K562 (cell line): ENCODE data around the gene KCP. TPM values are rescaled to one million over a fixed set of nuclear protein-coding genes. Genes with fewer than 3 reads are reported as not detected.

Experiments used
- CTBP1 ChIP-seq: fragments of 450-650 bp; IDR thresholded peaks from 2 replicates; pipeline ENCODE4 v1.6.1; 2016; ENCODE audit warnings: borderline replicate concordance
- DDX20 ChIP-seq: fragments of 450-650 bp; IDR thresholded peaks from 2 replicates; pipeline ENCODE4 v1.6.1; 2016; ENCODE audit warnings: missing genetic modification characterization, low read depth, mild to moderate bottlenecking, missing compliant biosample characterization, moderate library complexity
- DPF2 ChIP-seq: fragments of 450-650 bp; IDR thresholded peaks from 2 replicates; pipeline ENCODE4 v1.6.1; 2016
- KDM5B ChIP-seq: fragments of 200-600 bp; sonication (generic); IDR thresholded peaks from 2 replicates; pipeline ENCODE4 v1.6.1; 2012; ENCODE audit warnings: low read depth, mild to moderate bottlenecking, moderate library complexity, low read length, control low read depth, inconsistent platforms; ENCODE audit not compliant: insufficient replicate concordance
- MTA1 ChIP-seq: fragments of 450-650 bp; IDR thresholded peaks from 2 replicates; pipeline ENCODE4 v1.6.1; 2017; ENCODE audit warnings: borderline replicate concordance
- MYBL2 ChIP-seq, 2 experiments: fragments of 450-650 bp in 1 of 2; sonication (generic) in 1 of 2; formaldehyde crosslinking in 1 of 2; IDR thresholded peaks; 2 replicates each; pipeline versions ENCODE4 v1.6.1 to v1.8.1; 2017 to 2022; ENCODE audit warnings: borderline replicate concordance in 1 of 2, inconsistent platforms in 1 of 2, low read depth in 1 of 2, mild to moderate bottlenecking in 1 of 2, missing genetic modification reagents in 1 of 2, moderate library complexity in 1 of 2
- NFIC ChIP-seq: fragments of 450-650 bp; IDR thresholded peaks from 2 replicates; pipeline ENCODE4 v1.6.1; 2017; ENCODE audit warnings: mild to moderate bottlenecking, inconsistent platforms
- PRDM10 ChIP-seq: fragments of 450-650 bp; IDR thresholded peaks from 2 replicates; pipeline ENCODE4 v1.6.1; 2018; ENCODE audit not compliant: partially characterized antibody
- SNIP1 ChIP-seq: fragments of 450-650 bp; IDR thresholded peaks from 2 replicates; pipeline ENCODE4 v1.7.1; 2017; ENCODE audit warnings: low read depth, mild to moderate bottlenecking
- SOX6 ChIP-seq: fragments of 450-650 bp; IDR thresholded peaks from 2 replicates; pipeline ENCODE4 v1.6.1; 2014; ENCODE audit warnings: mild to moderate bottlenecking
- SREBF1 ChIP-seq: fragments of 150-350 bp; IDR thresholded peaks from 2 replicates; pipeline ENCODE4 v1.6.1; 2014; ENCODE audit warnings: antibody characterized with exemption, low read depth, low read length, borderline replicate concordance
- SRSF1 ChIP-seq: fragments of 200-400 bp; formaldehyde crosslinking; IDR thresholded peaks from 2 replicates; pipeline ENCODE4 v1.6.1; 2017; ENCODE audit warnings: mild to moderate bottlenecking, low read depth, low read length, moderate library complexity
- TAF1 ChIP-seq: IDR thresholded peaks from 2 replicates; pipeline ENCODE4 v1.6.1; 2011; ENCODE audit warnings: mild to moderate bottlenecking, low read length, moderate library complexity; ENCODE audit not compliant: insufficient read depth, control insufficient read depth, severe bottlenecking; ENCODE audit errors: extremely low read depth
- TBL1XR1 ChIP-seq, 2 experiments: IDR thresholded peaks; 2 replicates each; pipeline ENCODE4 v1.6.1; 2012; ENCODE audit warnings: improper control_type of control experiment in 2 of 2, low read length in 2 of 2, mild to moderate bottlenecking in 1 of 2
- ZNF24 ChIP-seq: fragments of 450-650 bp; IDR thresholded peaks from 2 replicates; pipeline ENCODE4 v1.6.1; 2016
- ZNF398 ChIP-seq: fragments of 250-450 bp; sonication (Bioruptor Pico); IDR thresholded peaks from 2 replicates; pipeline ENCODE4 v1.8.0; 2021; ENCODE audit warnings: moderate library complexity, mild to moderate bottlenecking, inconsistent platforms
- ZSCAN29 ChIP-seq: fragments of 450-650 bp; IDR thresholded peaks from 2 replicates; pipeline ENCODE4 v1.6.1; 2017
- polyA plus RNA-seq, 8 experiments: library from polyadenylated mRNA; depleted of rRNA in 4 of 8; stranded (reverse) in 5 of 8; unstranded in 3 of 8; fragments of >200 nt; fragmentation: Nextera tagmentation in 2 of 8; fragmentation: Illumina TruSeq in 1 of 8; extraction: Ambion mirVana in 2 of 8; extraction: Trizol in 1 of 8; gene quantifications; 2 replicates each; pipeline versions ENCODE4 v1.2.1 to v1.2.3, GENCODE V29; 2011 to 2014; ENCODE audit warnings: inconsistent platforms in 1 of 8, missing spikeins in 1 of 8
- total RNA-seq, 7 experiments: library from RNA; depleted of rRNA in 6 of 7; stranded (reverse); fragments of >200 nt in 6 of 7; fragmentation: Illumina TruSeq in 2 of 7; extraction: Trizol in 2 of 7; gene quantifications; 2 replicates each; pipeline versions ENCODE4 v1.2.1 to v1.2.3, GENCODE V29; 2011 to 2021; ENCODE audit warnings: low replicate concordance in 1 of 7
- TF ChIP-seq, protein P1 (sequence below): fragments of 450-650 bp; IDR thresholded peaks from 2 replicates; pipeline ENCODE4 v1.6.1; 2017; ENCODE audit warnings: mild to moderate bottlenecking, moderate library complexity
- TF ChIP-seq, protein P2 (sequence below): sonication (generic); formaldehyde crosslinking; IDR thresholded peaks from 2 replicates; pipeline ENCODE4 v1.8.1; 2023; ENCODE audit warnings: mild to moderate bottlenecking, missing genetic modification reagents

KCP gene
- total and polyA plus RNA-seq, 9 of the 15 experiments (the other 6 are each of a cell fraction or from before 2014, with no cell fraction given): 0.06 to 0.17 (median 0.12) TPM; not detected in 3

- TF ChIP-seq SRSF1 (no peak), CTBP1 (0 out of 2 replicates have a peak, but pooled peaks have one; percentile 12), MTA1 (no peak), PRDM10 (no peak), SOX6 (no peak), MYBL2 (IDR thresholded peaks at IDR 0.05; ENCODE audit: low read depth) (no peak), MYBL2 (CRISPR knock-in tag; IDR thresholded peaks at IDR 0.05; ENCODE audit: borderline replicate concordance) (peak; percentile 21; the same call in 1 of the 2 replicates), ZNF24 (no peak), TAF1 (no peak), DPF2 (0 out of 2 replicates have a peak, but pooled peaks have one; percentile 8), ZNF398 (no peak), DDX20 (no peak), SNIP1 (no peak), NFIC (0 out of 2 replicates have a peak, but pooled peaks have one; percentile 12), KDM5B (no peak), ZSCAN29 (no peak), TBL1XR1 (IDR thresholded peaks at IDR 0.05; ENCODE audit: low read length in 2 of 2) (no peak), SREBF1 (no peak)
- TF ChIP-seq, protein P1, sequence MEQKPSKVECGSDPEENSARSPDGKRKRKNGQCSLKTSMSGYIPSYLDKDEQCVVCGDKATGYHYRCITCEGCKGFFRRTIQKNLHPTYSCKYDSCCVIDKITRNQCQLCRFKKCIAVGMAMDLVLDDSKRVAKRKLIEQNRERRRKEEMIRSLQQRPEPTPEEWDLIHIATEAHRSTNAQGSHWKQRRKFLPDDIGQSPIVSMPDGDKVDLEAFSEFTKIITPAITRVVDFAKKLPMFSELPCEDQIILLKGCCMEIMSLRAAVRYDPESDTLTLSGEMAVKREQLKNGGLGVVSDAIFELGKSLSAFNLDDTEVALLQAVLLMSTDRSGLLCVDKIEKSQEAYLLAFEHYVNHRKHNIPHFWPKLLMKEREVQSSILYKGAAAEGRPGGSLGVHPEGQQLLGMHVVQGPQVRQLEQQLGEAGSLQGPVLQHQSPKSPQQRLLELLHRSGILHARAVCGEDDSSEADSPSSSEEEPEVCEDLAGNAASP: no peak
- TF ChIP-seq, protein P2, sequence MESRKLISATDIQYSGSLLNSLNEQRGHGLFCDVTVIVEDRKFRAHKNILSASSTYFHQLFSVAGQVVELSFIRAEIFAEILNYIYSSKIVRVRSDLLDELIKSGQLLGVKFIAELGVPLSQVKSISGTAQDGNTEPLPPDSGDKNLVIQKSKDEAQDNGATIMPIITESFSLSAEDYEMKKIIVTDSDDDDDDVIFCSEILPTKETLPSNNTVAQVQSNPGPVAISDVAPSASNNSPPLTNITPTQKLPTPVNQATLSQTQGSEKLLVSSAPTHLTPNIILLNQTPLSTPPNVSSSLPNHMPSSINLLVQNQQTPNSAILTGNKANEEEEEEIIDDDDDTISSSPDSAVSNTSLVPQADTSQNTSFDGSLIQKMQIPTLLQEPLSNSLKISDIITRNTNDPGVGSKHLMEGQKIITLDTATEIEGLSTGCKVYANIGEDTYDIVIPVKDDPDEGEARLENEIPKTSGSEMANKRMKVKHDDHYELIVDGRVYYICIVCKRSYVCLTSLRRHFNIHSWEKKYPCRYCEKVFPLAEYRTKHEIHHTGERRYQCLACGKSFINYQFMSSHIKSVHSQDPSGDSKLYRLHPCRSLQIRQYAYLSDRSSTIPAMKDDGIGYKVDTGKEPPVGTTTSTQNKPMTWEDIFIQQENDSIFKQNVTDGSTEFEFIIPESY (CRISPR knock-in tag): peak; percentile 68
Observed at GRCh38 chr7:128841921-128842673, 68.4 kb downstream of the KCP start (continued).
